GM18520 (cell line): Measurements from ENCODE around the gene PPP2R1B.

Experiments
- ATAC-seq: cut with Tn5 transposase; IDR thresholded peaks from one replicate; pipeline ENCODE4 v1.9.1; 2021; ENCODE audit not compliant: unreplicated experiment

Gene PPP2R1B

DNA sequence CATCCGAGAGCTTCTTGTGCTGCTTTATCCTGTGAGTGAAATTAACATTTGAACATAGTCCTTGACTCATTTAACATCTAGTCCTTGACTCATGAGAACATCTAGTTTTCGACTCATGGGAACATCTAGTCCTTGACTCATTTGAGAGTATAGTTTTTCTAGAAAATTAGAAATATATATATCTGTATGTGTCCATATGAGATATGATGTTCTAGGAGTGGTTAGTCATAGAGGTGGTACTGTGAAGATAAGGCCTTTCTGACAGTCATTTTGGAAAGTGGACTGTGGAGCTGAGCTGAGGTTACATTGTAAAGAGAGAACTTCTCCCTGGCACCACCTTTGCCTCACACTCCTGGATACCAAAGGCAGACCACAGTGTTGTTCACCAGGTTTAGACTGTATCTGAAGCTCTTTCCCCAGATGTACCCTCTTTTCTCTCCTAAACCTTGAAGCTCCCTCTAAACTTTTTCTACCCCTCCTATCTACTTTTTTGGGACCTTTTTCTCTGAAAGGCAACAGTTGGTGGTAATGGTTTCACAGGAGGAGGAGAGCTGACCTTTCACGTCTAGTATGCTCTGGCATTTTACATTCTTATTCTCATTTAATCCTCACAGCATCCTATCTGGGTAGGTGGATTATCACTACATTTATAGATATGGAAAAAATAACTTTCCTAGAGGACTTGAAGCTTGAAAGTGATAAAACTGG lies 67.2 kb downstream of the PPP2R1B start:
- ATAC-seq = no peak

DNA sequence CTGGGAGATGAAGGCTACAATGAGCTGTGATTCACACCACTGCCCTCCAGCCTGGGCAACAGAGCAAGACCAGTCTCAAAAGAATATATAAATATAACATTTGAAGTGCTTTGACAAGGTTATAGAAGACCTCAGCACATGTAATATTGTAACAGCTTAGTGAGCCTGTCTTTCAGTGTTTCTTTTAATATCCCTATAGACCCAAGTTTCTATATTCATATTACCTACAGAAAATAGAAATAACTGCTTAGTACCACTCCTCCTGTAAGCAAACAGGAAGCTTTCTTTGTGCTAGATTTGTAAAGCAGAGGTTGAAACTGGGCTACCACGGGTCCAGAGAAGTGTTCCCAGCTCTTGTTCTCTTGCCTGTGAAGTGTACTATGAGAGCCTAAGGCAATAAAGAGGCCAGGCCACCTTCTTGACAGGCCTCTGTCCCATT lies 68.2 kb downstream of the PPP2R1B start:
- no peak for ATAC-seq

DNA sequence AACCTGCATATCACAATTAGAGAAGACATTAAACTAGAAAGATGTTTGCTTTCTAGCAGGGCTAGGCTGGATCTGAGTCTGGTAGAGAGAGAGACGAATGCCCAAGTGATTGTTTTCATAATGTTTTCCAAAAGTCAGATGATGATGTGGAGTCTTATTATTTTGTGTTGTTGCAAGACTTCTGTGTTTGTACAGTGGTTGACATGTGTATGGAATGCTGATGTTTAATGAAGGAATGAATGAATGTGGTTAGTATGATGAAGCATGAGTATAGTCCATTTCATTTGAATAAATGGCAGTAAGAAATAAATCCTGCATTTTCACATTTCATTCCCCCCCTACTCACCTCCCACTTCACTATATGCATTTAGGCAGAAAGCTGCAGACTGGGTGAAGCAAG lies 69.6 kb downstream of the PPP2R1B start:
- ATAC-seq = no peak

DNA sequence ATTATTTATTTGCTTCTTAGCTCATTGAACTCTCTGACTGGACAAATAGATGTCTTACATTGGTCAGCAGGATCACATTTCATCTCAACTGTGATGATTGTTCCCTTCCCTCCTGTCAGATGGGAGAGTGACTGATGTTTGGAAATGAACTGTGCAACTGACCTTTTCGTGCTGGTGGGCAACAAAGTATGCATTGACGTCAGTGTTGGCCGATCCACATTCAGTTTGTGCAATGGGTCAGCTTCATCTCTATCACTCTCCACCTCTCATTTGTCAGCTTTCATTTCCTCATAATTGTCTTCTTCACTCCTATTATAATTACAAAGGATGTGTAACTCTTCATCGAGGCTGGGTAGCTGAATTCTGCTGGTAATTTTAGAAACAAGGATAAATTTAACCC lies 71.3 kb downstream of the PPP2R1B start:
- no peak for ATAC-seq

DNA sequence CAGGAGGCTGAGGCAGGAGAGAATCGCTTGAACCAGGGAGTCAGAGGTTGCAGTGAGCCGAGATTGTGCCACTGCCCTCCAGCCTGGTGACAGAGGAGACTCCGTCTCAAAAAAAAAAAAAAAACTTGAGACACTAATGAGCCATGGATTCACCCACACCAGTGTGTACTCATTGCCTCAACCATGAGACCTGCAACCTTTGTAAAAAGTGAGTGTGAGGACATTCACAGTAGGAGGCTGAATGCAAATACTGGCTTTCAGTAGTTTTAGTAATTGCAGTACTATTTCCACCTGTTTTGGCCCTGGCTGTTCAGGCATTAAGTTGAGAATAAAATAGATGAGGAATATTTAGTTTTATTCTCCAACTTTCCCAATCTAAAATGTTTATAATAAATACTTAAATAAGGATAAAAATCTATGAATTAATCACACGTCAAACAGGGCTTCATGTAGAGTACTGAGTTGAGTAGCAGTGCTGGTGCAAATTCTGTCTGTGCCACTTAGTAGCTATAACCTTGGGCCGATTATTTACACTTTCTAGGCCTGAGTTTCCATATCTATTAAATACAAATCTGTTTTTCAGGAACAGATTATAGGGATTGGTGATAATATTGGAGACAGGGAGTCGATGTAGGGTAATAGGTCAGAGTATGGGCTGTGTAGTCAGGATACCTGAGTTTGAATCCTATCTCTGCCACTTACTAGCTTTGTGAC lies 72.8 kb downstream of the PPP2R1B start:
- ATAC-seq = no peak

DNA sequence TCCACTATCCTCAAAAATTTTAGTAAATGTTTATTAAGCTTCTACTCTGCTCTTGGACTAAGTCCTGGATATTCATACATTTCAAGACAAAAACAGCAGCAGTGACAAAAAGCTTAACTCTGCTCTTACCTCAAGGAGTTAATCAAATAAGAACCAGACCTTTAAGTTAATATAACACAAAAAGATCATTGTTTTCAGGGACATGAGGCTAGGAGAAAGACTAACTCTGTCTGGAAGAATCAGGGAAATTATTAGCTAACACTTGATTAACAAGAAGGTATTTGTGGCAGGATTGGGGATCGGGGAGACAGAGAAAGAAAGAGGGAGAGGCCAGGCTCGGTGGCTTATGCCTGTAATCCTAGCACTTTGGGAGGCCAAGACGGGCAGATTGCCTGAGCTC lies 74.4 kb downstream of the PPP2R1B start:
- ATAC-seq = no peak

DNA sequence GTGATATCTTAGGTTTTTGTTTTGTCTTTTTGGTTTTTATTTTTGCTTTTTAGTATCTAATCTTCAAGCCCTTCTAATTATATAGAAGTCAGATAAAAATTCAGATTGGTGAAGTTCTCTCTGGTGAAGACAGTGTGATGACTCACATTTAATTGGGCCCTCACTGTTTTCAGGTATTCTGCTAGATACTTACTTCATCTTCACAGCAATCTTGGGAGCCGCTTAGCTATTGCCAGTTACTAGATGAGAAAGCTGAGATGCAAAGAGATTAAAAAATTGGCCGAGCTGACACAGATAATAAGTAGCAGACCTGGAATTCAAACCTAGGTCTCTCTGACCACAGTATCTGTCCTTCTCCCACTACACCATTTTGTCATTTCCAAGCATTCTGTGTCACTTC lies 75.0 kb downstream of the PPP2R1B start:
- no peak for ATAC-seq

DNA sequence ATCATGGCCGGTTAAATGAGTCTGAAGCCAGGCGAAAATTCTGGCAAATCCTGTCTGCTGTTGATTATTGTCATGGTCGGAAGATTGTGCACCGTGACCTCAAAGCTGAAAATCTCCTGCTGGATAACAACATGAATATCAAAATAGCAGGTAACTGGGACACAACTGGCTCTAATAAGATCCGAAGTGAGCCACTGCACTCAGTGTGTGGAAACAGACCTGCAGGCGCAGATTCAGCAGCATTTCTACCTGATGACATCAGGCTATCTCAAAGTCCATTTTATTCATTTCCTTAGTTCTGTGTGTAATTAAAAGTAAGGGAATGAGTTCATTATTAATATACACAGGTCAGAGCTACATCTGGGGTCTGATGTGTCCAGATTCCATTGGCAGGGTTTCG lies 78.2 kb downstream of the PPP2R1B start:
- ATAC-seq = no peak

DNA sequence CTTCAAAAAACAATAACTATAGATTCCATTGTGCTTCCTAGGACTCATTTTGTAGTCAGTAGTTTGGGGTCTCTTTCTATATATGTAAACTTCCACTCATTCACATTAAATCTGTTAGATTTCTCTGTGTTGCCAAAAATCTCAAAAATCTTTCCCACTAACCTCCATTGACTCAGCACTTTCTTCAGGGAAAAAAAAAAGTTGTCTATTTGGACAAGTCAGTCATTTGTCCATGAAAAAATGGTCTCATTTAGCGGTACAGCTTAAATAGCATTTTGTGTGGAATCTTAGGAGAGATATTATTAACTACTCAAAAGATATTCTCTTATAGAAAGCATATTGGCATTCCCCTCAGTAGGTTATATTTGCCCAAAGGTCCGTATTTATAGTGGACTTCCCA lies 81.9 kb downstream of the PPP2R1B start:
- no peak for ATAC-seq

DNA sequence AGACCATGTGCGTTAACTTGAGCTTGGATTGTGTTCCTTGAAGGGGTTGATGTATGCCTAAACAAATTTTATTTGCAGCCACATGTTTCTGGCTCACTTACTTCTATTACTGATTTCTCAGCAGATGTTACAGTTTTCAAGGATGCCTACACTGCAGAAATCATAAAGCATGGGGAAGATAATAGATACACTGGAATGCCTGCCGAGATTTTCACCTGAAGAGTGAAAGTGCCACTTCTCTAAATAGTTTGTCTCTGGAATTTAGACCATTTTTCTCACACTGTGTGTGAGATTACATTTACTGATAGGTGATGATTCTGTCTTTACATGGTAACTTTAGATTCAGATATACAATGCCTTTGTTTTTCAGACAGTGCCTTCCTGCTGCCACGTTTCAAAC lies 82.4 kb downstream of the PPP2R1B start:
- ATAC-seq = no peak

DNA sequence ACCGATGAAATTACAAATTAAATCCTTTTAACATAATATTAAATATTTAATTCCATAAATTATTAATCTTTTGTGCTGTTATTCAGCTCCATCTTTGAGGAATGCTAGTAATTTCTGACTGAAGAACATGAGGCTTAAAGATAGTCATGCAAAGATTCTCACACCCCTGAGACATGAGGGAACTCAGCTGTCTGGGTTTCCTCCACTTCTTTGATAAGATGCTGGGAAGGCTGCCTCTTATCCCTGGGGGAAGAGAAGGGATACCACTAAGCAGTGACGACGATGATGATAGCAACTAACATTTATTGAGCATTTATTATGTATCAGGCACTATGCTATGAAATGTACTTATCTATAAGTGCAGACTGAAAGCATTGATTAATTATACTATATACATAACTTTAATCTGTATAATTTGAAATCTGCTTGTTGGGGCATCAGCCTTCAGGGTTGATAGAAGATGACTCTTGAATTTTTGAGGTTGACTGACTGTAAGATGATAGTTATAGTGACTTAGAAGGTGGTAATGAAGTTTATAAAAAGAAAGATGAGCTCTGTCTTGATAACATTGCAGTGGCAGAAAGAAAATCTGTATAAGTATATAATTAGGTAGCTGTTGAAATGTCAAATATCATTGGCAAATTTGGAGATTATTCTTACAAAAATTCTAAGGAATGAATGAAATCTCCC lies 85.6 kb downstream of the PPP2R1B start:
- no peak for ATAC-seq
